ENCODE results near the gene PTH1R.

The PTH1R gene

GRCh38 chr3:46931631-46932331, 54.3 kb downstream of the PTH1R start:
- peak in 1 of 2 experiments; percentile 44 for DNase-seq (ENCODE audit: low read depth in 1 of 2, low spot score in 1 of 2)
- Histone ChIP-seq H3K4me3 (replicated peaks; ENCODE audit: insufficient read depth, low read length) (no peak overlapping the region), H3K27me3 (ENCODE audit: insufficient read depth, poor library complexity, severe bottlenecking) (no peaks in the 10 kb centered on the region), H3K27ac (replicated peaks) (peak overlapping the region; percentile 32)
- TF ChIP-seq, protein P1, sequence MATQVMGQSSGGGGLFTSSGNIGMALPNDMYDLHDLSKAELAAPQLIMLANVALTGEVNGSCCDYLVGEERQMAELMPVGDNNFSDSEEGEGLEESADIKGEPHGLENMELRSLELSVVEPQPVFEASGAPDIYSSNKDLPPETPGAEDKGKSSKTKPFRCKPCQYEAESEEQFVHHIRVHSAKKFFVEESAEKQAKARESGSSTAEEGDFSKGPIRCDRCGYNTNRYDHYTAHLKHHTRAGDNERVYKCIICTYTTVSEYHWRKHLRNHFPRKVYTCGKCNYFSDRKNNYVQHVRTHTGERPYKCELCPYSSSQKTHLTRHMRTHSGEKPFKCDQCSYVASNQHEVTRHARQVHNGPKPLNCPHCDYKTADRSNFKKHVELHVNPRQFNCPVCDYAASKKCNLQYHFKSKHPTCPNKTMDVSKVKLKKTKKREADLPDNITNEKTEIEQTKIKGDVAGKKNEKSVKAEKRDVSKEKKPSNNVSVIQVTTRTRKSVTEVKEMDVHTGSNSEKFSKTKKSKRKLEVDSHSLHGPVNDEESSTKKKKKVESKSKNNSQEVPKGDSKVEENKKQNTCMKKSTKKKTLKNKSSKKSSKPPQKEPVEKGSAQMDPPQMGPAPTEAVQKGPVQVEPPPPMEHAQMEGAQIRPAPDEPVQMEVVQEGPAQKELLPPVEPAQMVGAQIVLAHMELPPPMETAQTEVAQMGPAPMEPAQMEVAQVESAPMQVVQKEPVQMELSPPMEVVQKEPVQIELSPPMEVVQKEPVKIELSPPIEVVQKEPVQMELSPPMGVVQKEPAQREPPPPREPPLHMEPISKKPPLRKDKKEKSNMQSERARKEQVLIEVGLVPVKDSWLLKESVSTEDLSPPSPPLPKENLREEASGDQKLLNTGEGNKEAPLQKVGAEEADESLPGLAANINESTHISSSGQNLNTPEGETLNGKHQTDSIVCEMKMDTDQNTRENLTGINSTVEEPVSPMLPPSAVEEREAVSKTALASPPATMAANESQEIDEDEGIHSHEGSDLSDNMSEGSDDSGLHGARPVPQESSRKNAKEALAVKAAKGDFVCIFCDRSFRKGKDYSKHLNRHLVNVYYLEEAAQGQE (IDR thresholded peaks at IDR 0.05; ENCODE audit: insufficient replicate concordance, low read depth), result no peak
- TF ChIP-seq SPI1 (IDR thresholded peaks at IDR 0.05; ENCODE audit: borderline replicate concordance, low read depth) (no peak), CTCF (IDR thresholded peaks at IDR 0.05; ENCODE audit: insufficient read depth, low read length) (no peak), POLR2AphosphoS5 (IDR thresholded peaks at IDR 0.05; ENCODE audit: low read depth) (no peak), GABPA (IDR thresholded peaks at IDR 0.05; ENCODE audit: low read depth) (no peak)

DNA sequence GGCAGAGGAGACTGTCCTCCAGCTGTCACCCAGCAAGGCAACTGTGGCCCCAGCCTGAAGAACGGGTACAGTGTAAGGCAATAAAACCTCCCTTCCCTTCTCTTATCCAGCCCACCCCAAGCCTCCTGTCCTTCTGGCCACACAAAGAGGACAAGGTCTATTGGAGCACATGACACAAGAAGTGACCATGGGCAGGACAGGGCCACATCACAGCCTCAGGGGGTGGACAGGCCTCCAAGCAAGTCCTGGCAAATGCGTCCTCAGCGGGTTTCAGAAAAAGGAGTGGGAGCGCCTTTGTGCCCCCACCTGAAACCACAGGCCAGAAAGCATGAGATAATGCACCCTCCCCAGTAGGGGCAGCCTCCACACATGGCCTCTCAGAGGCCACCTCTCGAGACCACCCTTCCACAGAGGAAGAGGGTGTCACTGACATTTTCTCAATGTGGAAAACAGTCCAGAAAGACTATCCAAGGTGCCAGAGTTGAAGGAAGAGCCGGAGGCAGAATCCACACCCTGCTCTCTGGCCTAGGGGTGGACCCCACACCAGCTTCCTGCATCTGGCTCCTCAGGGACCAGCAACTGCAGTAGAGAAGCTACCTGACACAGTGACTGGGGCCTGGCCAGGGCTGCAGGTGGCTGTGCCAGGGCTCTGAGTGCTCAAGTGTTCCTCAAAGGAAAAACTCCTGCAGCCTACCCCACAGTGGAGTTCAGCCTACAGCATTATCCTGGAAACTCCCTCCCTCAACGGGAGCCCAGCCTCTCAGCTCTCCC, 55.1 kb downstream of the PTH1R start:
- Histone ChIP-seq H3K27ac (replicated peaks) (peak overlapping the region; percentile 32), H3K27me3 (ENCODE audit: insufficient read depth, poor library complexity, severe bottlenecking) (no peaks in the 10 kb centered on the region), H3K4me3 (replicated peaks; ENCODE audit: insufficient read depth, low read length) (no peak overlapping the region)
- DNase-seq (ENCODE audit: low read depth in 1 of 2, low spot score in 1 of 2), result no peak
- TF ChIP-seq CTCF (IDR thresholded peaks at IDR 0.05; ENCODE audit: insufficient read depth, low read length), result no peak
- TF ChIP-seq GABPA (IDR thresholded peaks at IDR 0.05; ENCODE audit: low read depth), result no peak

DNA sequence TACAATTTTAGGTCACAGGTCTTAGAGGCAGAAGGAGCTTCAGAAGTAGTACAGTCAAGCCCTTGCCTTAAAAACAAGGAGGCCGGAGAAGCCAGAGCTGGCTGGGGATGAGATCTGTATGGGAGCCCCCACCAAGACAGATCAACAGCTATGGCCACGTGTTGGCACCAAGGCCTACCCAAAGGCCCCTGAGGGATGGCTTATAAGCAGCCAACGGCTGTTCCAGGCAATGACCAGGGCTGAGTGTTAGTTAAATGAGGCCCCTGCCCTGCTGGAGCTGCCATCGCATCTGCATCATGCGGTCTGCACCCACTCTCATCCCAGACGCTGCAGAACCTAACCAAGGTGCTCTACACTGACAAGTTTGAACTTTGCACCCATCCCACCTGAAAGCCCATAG, 55.7 kb downstream of the PTH1R start:
- Histone ChIP-seq H3K27me3 (ENCODE audit: insufficient read depth, poor library complexity, severe bottlenecking) (no peaks in the 10 kb centered on the region), H3K4me3 (replicated peaks; ENCODE audit: insufficient read depth, low read length) (no peak overlapping the region), H3K27ac (replicated peaks) (peak overlapping the region; percentile 32; the same call in 1 of the 2 replicates)
- TF ChIP-seq GABPA (IDR thresholded peaks at IDR 0.05; ENCODE audit: low read depth) (no peak), CTCF (IDR thresholded peaks at IDR 0.05; ENCODE audit: insufficient read depth, low read length) (no peak), SPI1 (IDR thresholded peaks at IDR 0.05; ENCODE audit: borderline replicate concordance, low read depth) (no peak), POLR2AphosphoS5 (IDR thresholded peaks at IDR 0.05; ENCODE audit: low read depth) (no peak)
- TF ChIP-seq, protein P1 (IDR thresholded peaks at IDR 0.05; ENCODE audit: insufficient replicate concordance, low read depth), result no peak
- no peak for DNase-seq (ENCODE audit: low read depth in 1 of 2, low spot score in 1 of 2)
